Heart right ventricle (tissue), 16 donors: Measurements from ENCODE around the gene RDH5. TPM values are rescaled to one million over a fixed set of nuclear protein-coding genes. Genes with fewer than 3 reads are reported as not detected.

Experiments
- ATAC-seq, 8 donors: fragments of 200-7000 bp; cut with Tn5 transposase; one replicate each; pipeline ENCODE4 v1.9.1; 2020; ENCODE audit warnings: mild to moderate bottlenecking in 8 of 8, moderate library complexity in 8 of 8, moderate number of reproducible peaks in 1 of 8
- DNase-seq, 2 donors: peaks; one replicate each; pipeline ENCODE4 v3.0.0-alpha.2; 2020
- H3K27ac ChIP-seq, 10 donors: fragments of 200-600 bp; sonication (generic) in 2 of 10; one replicate each; pipeline versions ENCODE4 v1.5.0 to v1.8.0; 2020 to 2022; ENCODE audit warnings: mild to moderate bottlenecking in 3 of 10
- H3K27me3 ChIP-seq, 7 donors: fragments of 200-600 bp; one replicate each; pipeline ENCODE4 v1.8.0; 2021 to 2022; ENCODE audit warnings: mild to moderate bottlenecking in 2 of 7
- H3K36me3 ChIP-seq, 9 donors: fragments of 200-600 bp; sonication (generic) in 1 of 9; one replicate each; pipeline versions ENCODE4 v1.5.0 to v1.8.0; 2020 to 2022; ENCODE audit warnings: mild to moderate bottlenecking in 2 of 9
- H3K4me1 ChIP-seq, 9 donors: fragments of 200-600 bp; sonication (generic) in 1 of 9; one replicate each; pipeline versions ENCODE4 v1.5.0 to v1.8.0; 2020 to 2022; ENCODE audit warnings: mild to moderate bottlenecking in 4 of 9
- H3K4me3 ChIP-seq, 10 donors: fragments of 200-600 bp; sonication (generic) in 2 of 10; one replicate each; pipeline versions ENCODE4 v1.5.0 to v1.8.0; 2020 to 2022; ENCODE audit warnings: mild to moderate bottlenecking in 7 of 10, moderate library complexity in 2 of 10
- H3K9me3 ChIP-seq, 11 donors: fragments of 200-600 bp in 10 of 11; sonication (generic) in 2 of 11; one replicate each; pipeline versions ENCODE4 v1.5.0 to v1.8.0; 2013 to 2022; ENCODE audit warnings: mild to moderate bottlenecking in 2 of 11, control low read depth in 1 of 11, moderate library complexity in 1 of 11
- CTCF ChIP-seq, 9 donors: fragments of 200-600 bp; sonication (generic) in 2 of 9; IDR thresholded peaks; one replicate each; pipeline versions ENCODE4 v1.5.0 to v1.8.0; 2021 to 2022; ENCODE audit warnings: antibody characterized with exemption in 9 of 9, mild to moderate bottlenecking in 5 of 9, moderate library complexity in 1 of 9
- WGBS, 2 donors: extraction: QIAGEN DNeasy Blood & Tissue Kit; methylation state at CpG; one replicate each; pipeline ENCODE4 v1.1.7; 2013; ENCODE audit warnings: inconsistent platforms in 1 of 2; 5-methylcytosine and 5-hydroxymethylcytosine counted together
- intact Hi-C, 10 donors: fragments of 100-400 bp; cut with DNase I; formaldehyde crosslinking; loops; one replicate each; pipeline versions ENCODE4 v1.11.1 to v1.14.2; 2022
- polyA plus RNA-seq, 2 donors: library from polyadenylated mRNA; stranded (reverse); fragments of 200-250 nt; gene quantifications; one replicate each; pipeline ENCODE4 v1.2.3, GENCODE V29; 2013
- total RNA-seq, 10 donors: library from RNA; stranded (reverse); fragmentation: NEBNext Ultra II Directional in 3 of 10; extraction: Animal tissue kit (Norgen Biotek cat#: 25700) in 3 of 10; gene quantifications; one replicate each; pipeline versions ENCODE4 v1.2.1 to v1.2.4, GENCODE V29; 2021 to 2023
- donor health status: Arrhythmogenic right ventricular cardiomyopathy.
- donor health status: ischemic (EF 13 %, LVEDD 7.1; RV severe dilation, severe dysfunction).
- donor health status: healthy with polysubstance abuse.
- donor health status: DM: no; HTN: yes; CAD: no.
- donor health status: DM: no; HTN: no; CAD: no.
- donor health status: ischemic (EF 25% LVEDD 6.9; RV normal size, moderate dysfunction).
- donor health status: ischemic (EF 25% LVEDD 5.7; RV mildly dilated, moderate dysfunction).
- donor health status: healthy.
- donor health status: DM: yes; HTN: yes; CAD: no.
- donor health status: Ischemic cardiomyopathy.
- donor health status: ischemic (EF 35%, LVEDD 5.7; RV mildly dilated, moderate dysfunction).
- donor health status: nonischemic (EF 11% LVEDD 7.7; RV severe dilation, severe dysfunction).
- donor health status: DM: yes; HTN: yes; CAD: no.
- donor health status: PGD.
- donor health status: ischemic (EF 29% LVEDD 5.4; RV normal size, mild dysfunction).
- donor health status: nonischemic (EF 23%, LVEDD 6.1; RV moderate dilation, normal function).

Gene RDH5
- total and polyA plus RNA-seq, 12 donors = 4.9 to 54.5 (median 15.2) TPM

DNA sequence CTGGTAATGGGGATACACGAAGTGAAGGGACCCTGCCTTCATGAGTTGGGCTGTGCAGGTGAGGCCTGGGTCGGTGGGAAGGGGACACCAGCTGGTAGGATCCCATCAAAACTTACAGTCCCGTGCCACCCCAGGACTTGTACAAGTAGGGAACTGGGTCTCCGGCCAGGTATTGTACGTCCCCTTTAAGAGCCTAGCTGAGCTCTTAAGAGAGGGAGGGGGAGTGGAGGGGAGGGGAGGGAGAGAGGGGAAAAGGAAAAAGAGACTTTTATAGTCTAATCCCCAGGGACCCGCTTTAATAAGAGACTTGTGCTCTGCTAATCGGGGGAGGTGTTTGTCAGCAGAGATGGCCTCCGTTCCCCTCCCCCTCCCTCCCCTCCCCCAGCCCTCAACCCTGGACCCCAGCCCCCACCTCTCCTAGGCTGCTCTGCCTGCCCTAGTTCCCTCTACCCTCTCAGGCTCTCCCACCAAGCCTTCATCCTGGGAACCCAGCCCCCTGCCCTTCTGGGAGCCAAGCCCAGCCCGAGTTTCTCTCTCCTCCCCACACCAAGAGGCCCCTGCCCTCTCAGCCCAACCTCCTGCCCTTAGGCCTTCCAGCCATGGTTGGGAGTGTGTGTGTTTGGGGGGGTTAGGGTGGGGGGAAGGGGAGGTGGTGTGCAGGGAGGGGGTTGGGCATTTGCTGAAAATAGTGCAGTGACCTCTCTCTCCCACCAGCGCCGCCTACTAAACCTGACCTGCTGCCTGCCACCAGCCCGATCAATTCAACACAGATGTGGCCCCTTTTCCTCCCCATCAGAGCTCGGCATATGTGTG, 25.4 kb downstream of the RDH5 start:
- H3K9me3 ChIP-seq = no peaks in the 10 kb centered on the region
- H3K27me3 ChIP-seq = peaks cover 0 to 11% (median 0%) of the 10 kb centered on the region in 7 donors
- H3K4me3 ChIP-seq = peak overlapping the region in 6 of 10 donors; percentile 6 to 90 (median 27)
- H3K27ac ChIP-seq = peak overlapping the region in 8 of 10 donors; percentile 22 to 79 (median 66)
- whole genome bisulfite sequencing, 2 donors = 12 to 19% methylated on average over 12 to 13 of the region's 13 CpGs
- peaks cover 0 to 59% (median 34%) of the 10 kb centered on the region in 9 donors for H3K4me1 ChIP-seq
- ATAC-seq (peak; percentile 7 to 63 (median 36)), DNase-seq (peak in 1 of 2 donors; percentile 42)
- intact Hi-C loops = loop anchor here in 6 of 10 donors (2.0 to 10.0 kb wide), 6 partner anchors 49 to 369 kb away; partner anchors contain the start of genes DGKA (in 1 of the 6), ORMDL2 (in 1 of the 6), RPL41 (in 1 of the 6) and SARNP (in 1 of the 6)
- TF ChIP-seq CTCF (IDR thresholded peaks at IDR 0.05) = no peak
- peaks cover 0 to 12% (median 0%) of the 10 kb centered on the region in 9 donors for H3K36me3 ChIP-seq

DNA sequence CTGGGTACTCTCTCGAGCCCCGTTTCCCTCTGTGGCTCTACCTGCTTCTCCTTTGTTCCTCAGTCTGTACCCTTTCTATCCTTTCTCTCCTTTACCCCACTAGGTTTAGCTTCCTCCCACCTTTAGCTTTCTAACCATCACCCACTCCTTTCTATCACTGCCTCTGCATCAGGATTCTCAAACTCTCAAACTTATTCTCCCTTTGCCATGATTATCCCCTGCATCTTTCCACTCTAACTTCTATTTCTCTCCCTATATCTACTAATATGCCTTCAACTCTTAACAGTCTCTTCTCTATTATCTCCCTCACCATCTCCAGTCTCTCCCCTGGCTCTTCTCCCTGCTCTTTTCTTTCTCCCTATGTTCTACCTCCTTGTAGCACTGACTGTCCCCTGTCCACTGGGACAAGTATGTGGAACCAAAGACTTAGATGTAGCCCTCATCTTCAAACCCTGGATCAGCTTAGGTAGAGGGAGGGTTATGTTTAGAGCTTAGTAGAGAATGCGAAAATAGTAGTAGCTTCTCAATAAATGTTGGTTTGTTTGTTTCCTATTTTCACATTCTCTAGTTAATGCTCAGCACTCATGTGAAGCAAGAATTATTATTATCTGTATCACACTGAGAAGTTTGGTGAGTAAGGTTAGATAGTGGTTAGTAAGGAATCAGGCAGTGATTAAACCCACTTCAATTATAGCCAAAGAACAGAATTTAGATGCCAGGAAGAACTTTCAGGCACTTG, 26.1 kb downstream of the RDH5 start:
- Histone ChIP-seq H3K4me3 (peak overlapping the region in 2 of 10 donors; percentile 28 to 32), H3K36me3 (peaks cover 0 to 20% (median 3%) of the 10 kb centered on the region in 9 donors), H3K4me1 (peaks cover 0 to 59% (median 34%) of the 10 kb centered on the region in 9 donors), H3K27me3 (peaks cover 0 to 11% (median 0%) of the 10 kb centered on the region in 7 donors), H3K9me3 (no peaks in the 10 kb centered on the region), H3K27ac (peak overlapping the region in 7 of 10 donors; percentile 52 to 79 (median 67))
- intact Hi-C loops = loop anchor here in 5 of 10 donors (5.0 to 10.0 kb wide), 5 partner anchors 48 to 368 kb away; partner anchors contain the start of genes DGKA (in 1 of the 5), ORMDL2 (in 1 of the 5), RPL41 (in 1 of the 5) and SARNP (in 1 of the 5)
- ATAC-seq = no peak
- 40 to 51% methylated on average over 3 of the region's 3 CpGs for WGBS, 2 donors
- no peak for TF ChIP-seq CTCF (IDR thresholded peaks at IDR 0.05)
- no peak for DNase-seq

DNA sequence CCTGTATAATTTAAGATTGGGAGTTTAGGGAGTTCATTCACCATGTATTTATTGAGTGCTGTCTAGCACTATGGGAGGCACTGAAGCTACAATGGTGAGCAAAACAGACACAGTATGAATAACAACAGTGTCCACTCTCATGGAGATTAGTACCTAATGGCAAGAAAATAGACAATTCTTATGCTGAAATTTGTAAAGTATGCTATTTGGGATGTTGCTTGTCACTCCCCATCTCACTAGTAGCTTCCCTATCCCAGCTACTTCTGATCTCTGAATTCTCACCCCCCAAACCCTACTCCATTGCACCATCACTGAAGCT, 26.7 kb downstream of the RDH5 start:
- DNase-seq (no peak), ATAC-seq (no peak)
- Histone ChIP-seq H3K36me3 (peaks cover 0 to 25% (median 5%) of the 10 kb centered on the region in 9 donors), H3K4me1 (peaks cover 0 to 59% (median 34%) of the 10 kb centered on the region in 9 donors), H3K27ac (peak overlapping the region in 4 of 10 donors; percentile 64 to 72 (median 69)), H3K9me3 (no peaks in the 10 kb centered on the region), H3K27me3 (peaks cover 0 to 11% (median 0%) of the 10 kb centered on the region in 7 donors), H3K4me3 (no peak overlapping the region)
- intact Hi-C loops = loop anchor here in 5 of 10 donors (5.0 to 10.0 kb wide), 5 partner anchors 48 to 368 kb away; partner anchors contain the start of genes DGKA (in 1 of the 5), ORMDL2 (in 1 of the 5), RPL41 (in 1 of the 5) and SARNP (in 1 of the 5)
- TF ChIP-seq CTCF (IDR thresholded peaks at IDR 0.05) = no peak
